ENCODE results near the gene PLA2G4C.

DNA sequence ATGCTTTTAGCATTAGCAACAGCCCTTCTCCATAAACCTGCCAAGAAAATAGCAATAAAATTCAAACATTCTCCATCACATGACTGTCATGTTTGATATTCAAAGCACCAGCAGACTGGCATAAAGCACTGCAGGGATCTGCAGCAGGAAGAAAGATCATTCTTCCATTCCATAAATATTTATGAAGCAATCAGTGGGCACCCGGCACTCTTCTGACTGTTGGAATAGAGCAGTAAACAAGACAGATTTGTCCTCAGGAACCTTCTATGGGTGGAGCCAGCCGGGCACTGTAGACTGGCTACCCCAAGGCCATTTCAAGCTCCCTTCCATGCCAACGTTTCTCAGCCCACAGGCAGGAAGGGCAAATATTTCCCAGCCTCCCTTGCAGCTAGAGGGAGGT lies 25.5 kb downstream of the PLA2G4C start:
- no peak for TF ChIP-seq POLR2A (IDR thresholded peaks at IDR 0.05)
- TF ChIP-seq, protein P1, sequence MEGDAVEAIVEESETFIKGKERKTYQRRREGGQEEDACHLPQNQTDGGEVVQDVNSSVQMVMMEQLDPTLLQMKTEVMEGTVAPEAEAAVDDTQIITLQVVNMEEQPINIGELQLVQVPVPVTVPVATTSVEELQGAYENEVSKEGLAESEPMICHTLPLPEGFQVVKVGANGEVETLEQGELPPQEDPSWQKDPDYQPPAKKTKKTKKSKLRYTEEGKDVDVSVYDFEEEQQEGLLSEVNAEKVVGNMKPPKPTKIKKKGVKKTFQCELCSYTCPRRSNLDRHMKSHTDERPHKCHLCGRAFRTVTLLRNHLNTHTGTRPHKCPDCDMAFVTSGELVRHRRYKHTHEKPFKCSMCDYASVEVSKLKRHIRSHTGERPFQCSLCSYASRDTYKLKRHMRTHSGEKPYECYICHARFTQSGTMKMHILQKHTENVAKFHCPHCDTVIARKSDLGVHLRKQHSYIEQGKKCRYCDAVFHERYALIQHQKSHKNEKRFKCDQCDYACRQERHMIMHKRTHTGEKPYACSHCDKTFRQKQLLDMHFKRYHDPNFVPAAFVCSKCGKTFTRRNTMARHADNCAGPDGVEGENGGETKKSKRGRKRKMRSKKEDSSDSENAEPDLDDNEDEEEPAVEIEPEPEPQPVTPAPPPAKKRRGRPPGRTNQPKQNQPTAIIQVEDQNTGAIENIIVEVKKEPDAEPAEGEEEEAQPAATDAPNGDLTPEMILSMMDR (IDR thresholded peaks at IDR 0.05): no peak
